Measurements from ENCODE around the gene BEST2. TPM values are rescaled to one million over a fixed set of nuclear protein-coding genes. Genes with fewer than 3 reads are reported as not detected.

The BEST2 gene
- total RNA-seq, 1 experiment from 2014 or later: 0.10 TPM

GRCh38 chr19:12720296-12720695 lies 31.3 kb upstream of the BEST2 start:
- Histone ChIP-seq H3K36me3 (ENCODE audit: control insufficient read depth in 1 of 2, insufficient read depth in 2 of 2, low read length in 2 of 2) (peaks cover 12 to 27% of the 10 kb centered on the region in 2 experiments), H3K4me3 (replicated peaks in 1 of 2; ENCODE audit: low read depth in 1 of 2, low read length in 2 of 2) (no peak overlapping the region), H3K27ac (ENCODE audit: low read depth, low read length) (no peak overlapping the region; the same call in 1 of the 2 replicates), H4K20me1 (ENCODE audit: insufficient read depth) (no peaks in the 10 kb centered on the region), H2AFZ (ENCODE audit: low read depth, low read length, poor library complexity, severe bottlenecking) (no peak overlapping the region), H3K4me2 (ENCODE audit: low read length) (no peak overlapping the region), H3K27me3 (ENCODE audit: insufficient read depth, low read length) (no peaks in the 10 kb centered on the region), H3K4me1 (ENCODE audit: control insufficient read depth in 1 of 2, insufficient read depth in 2 of 2, low read length in 2 of 2) (peaks cover 0 to 36% of the 10 kb centered on the region in 2 experiments; a peak in 3 of 4 replicates), H3K9me2 (ENCODE audit: insufficient read depth) (no peaks in the 10 kb centered on the region), H3K9ac (ENCODE audit: low read length) (no peak overlapping the region), H3K79me2 (ENCODE audit: insufficient read depth, low read length) (peaks cover 83% of the 10 kb centered on the region), H3K9me3 (ENCODE audit: control insufficient read depth in 1 of 2, insufficient read depth in 1 of 2, low read depth in 1 of 2, low read length in 2 of 2) (no peaks in the 10 kb centered on the region)
- BruUV-seq (replicated peaks): no TSS peak
- no peak for DNase-seq (ENCODE audit: low read depth, low spot score)
- POLR2A ChIA-PET: no interaction called here
- CTCF ChIA-PET: interaction anchor here (1.3 kb wide), 1 partner anchor 46 kb away, joined by 3 read pairs; no protein-coding TSS in a partner anchor
- TF ChIP-seq TCF7L2 (IDR thresholded peaks at IDR 0.05; ENCODE audit: borderline replicate concordance, extremely low read depth, insufficient read depth, insufficient read length) (no peak), SIN3A (IDR thresholded peaks at IDR 0.05; ENCODE audit: low read depth) (no peak), POLR2A (IDR thresholded peaks at IDR 0.05; ENCODE audit: borderline replicate concordance, extremely low read depth, insufficient read depth, insufficient read length) (no peak), RAD21 (IDR thresholded peaks at IDR 0.05; ENCODE audit: low read depth) (no peak), EZH2 (IDR thresholded peaks at IDR 0.05) (no peak), MAX (IDR thresholded peaks at IDR 0.05) (no peak), CTCF (IDR thresholded peaks at IDR 0.05 in 2 of 3, conservative IDR thresholded peaks at IDR 0.05 in 1 of 3; ENCODE audit: borderline replicate concordance in 1 of 3, insufficient read depth in 1 of 3, low read depth in 2 of 3, low read length in 2 of 3) (no peak), ZBTB33 (IDR thresholded peaks at IDR 0.05; ENCODE audit: extremely low read depth, insufficient replicate concordance, low read length) (no peak), EGR1 (IDR thresholded peaks at IDR 0.05; ENCODE audit: low read depth) (no peak), YY1 (IDR thresholded peaks at IDR 0.05; ENCODE audit: extremely low read depth, insufficient replicate concordance, low read depth, low read length) (no peak), CBX3 (IDR thresholded peaks at IDR 0.05; ENCODE audit: low read depth) (no peak), ZFX (IDR thresholded peaks at IDR 0.05) (no peak), FOSL1 (IDR thresholded peaks at IDR 0.05; ENCODE audit: low read depth) (no peak), EZH2phosphoT487 (IDR thresholded peaks at IDR 0.05; ENCODE audit: borderline replicate concordance) (no peak)
- RAD21 ChIA-PET (ENCODE audit: low non-redundant PET in 1 of 2, low total read pairs in 2 of 2, uncharacterized antibody in 2 of 2, unreplicated experiment in 2 of 2): no interaction called here
- intact Hi-C loops (cut with micrococcal nuclease): no loop called here
- no peak for ATAC-seq

Data from HCT116 (cell line).